ENCODE data around the gene PEMT.

Gene PEMT

GRCh38 chr17:17535957-17536356 lies 55.6 kb downstream of the PEMT start:
- DNase-seq (ENCODE audit: low read depth): no peak

- DNase-seq (ENCODE audit: low read depth): no peak
Observed at GRCh38 chr17:17533901-17534441, 57.5 kb downstream of the PEMT start.

DNA sequence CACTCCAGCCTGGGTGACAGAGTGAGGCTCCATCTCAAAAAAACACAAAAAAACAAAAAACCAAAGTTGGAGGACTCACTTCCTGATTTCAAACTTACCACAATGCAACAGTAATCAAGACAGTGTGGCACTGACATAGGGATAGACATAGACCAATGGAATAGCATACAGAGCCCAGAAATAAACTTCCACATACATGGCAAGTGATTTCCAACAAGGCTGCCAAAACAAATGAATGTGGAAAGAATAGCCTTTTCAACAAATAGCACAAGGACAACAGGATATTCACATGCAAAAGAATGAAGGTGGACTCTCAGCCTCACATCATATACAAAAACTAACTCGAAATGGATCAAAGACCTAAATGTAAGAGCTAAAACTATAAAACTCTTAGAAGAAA lies 58.5 kb downstream of the PEMT start:
- DNase-seq (ENCODE audit: low read depth): no peak

DNA sequence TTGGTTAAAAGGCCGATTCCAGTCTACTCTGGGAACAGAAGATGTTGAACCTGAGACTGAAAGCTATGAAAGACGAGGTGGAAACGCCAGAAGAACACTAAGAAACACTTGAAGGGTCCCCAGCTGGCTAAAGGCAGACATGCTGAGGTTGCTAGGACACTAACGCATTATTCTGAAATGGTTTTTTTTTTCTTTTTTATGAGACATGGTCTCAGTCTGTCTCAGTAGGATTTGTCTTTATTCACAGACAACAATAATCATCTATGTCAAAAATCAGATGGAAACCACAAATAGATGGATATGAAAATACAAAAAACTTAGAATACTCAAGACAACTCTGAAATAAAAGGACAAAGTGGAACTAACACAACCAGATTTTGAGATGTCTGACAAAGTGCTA lies 60.4 kb downstream of the PEMT start:
- DNase-seq (ENCODE audit: low read depth): no peak

GRCh38 chr17:17528696-17529652 lies 62.5 kb downstream of the PEMT start:
- DNase-seq (ENCODE audit: low read depth): no peak

- DNase-seq (ENCODE audit: low read depth): no peak
Observed at GRCh38 chr17:17527956-17528500, 63.5 kb downstream of the PEMT start.

DNA sequence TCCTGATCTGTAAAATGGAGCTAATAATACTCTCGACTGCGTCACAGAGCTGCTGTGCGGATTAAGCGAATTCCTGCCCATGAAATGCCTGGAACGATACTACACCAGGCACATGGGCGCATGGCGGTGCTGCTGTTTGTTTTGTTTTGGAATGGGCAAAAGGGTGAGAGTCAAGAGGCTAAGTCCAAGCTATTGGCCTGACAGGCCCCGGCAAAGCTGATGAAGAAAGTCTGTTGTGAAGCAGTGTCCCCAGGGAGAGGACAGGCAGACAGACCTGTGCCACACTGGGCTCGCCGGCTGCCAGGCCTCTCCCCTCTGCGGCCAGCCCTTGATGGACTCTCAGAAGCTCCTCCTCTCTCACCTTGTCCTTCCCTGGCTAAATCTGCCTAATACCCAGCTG lies 64.0 kb downstream of the PEMT start:
- DNase-seq (ENCODE audit: low read depth): no peak

DNA sequence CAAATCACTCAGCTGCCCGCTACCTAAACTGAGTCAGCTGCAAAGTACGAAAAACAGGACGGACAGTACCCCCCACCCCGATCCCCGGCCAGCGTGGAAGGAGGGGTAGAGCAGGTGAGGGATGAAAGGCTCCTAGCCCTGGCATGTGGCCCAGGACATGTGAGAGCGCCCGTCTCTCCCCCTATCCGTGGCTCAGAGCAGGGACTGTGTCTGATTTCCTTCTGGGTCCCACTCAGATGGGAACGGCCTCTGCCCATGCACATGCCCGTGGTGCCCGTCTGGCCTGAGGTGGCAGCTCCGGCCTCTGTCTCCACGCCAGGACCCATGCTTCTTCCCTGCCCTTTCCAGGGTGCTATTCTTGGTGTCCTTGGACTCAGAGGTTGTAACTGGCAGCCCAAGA lies 65.1 kb downstream of the PEMT start:
- no peak for DNase-seq (ENCODE audit: low read depth)

DNA sequence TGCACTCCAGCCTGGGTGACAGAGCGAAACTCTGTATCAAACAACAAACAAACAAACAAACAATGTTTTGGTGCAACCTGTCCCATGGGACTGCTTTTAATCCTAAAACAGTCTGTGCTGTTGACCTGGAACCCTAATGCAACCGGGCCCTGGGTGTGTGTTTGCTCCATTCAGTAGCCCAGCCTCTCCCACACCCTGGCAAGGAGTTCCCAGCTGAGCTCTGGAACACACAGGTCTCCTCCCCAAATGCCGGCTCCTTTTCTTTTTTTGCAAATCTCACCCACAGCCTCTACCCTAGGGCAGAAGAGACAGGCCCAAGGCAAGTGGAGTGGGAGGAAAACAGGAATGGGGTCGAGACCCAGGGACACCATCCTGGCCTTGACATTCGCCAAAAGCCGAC lies 65.6 kb downstream of the PEMT start:
- DNase-seq (ENCODE audit: low read depth): no peak

GRCh38 chr17:17525311-17525710 lies 66.2 kb downstream of the PEMT start:
- no peak for DNase-seq (ENCODE audit: low read depth)

GRCh38 chr17:17523731-17524490 lies 67.6 kb downstream of the PEMT start:
- no peak for DNase-seq (ENCODE audit: low read depth)

GRCh38 chr17:17523001-17523730 lies 68.3 kb downstream of the PEMT start:
- DNase-seq (ENCODE audit: low read depth): no peak

- no peak for DNase-seq (ENCODE audit: low read depth)
Observed at GRCh38 chr17:17520599-17521232, 70.8 kb downstream of the PEMT start.

DNA sequence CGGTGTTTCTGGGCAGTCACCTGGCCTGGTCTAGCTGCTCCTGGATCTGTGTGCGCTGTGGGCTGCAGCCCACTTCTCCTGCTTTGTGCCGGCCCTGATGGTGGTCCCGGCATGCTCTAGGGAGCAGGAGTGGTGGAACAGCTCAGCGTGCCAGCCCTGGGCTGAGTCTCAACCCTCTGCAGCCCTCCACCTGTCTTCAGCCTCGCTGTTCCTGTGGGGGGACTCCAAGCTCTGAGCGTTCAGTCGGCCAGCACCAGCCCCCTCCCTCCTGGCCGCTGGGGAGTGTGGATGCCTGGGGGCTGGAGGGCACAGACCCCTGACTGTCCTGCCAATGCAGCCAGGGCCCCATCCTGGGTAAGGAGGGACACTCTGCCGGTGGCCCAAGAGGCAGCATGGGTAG lies 71.6 kb downstream of the PEMT start:
- no peak for DNase-seq (ENCODE audit: low read depth)

GRCh38 chr17:17518951-17519350 lies 72.6 kb downstream of the PEMT start:
- no peak for DNase-seq (ENCODE audit: low read depth)

GRCh38 chr17:17518014-17518413 lies 73.5 kb downstream of the PEMT start:
- DNase-seq (ENCODE audit: low read depth): no peak

GRCh38 chr17:17516941-17517720 lies 74.4 kb downstream of the PEMT start:
- DNase-seq (ENCODE audit: low read depth): no peak

DNA sequence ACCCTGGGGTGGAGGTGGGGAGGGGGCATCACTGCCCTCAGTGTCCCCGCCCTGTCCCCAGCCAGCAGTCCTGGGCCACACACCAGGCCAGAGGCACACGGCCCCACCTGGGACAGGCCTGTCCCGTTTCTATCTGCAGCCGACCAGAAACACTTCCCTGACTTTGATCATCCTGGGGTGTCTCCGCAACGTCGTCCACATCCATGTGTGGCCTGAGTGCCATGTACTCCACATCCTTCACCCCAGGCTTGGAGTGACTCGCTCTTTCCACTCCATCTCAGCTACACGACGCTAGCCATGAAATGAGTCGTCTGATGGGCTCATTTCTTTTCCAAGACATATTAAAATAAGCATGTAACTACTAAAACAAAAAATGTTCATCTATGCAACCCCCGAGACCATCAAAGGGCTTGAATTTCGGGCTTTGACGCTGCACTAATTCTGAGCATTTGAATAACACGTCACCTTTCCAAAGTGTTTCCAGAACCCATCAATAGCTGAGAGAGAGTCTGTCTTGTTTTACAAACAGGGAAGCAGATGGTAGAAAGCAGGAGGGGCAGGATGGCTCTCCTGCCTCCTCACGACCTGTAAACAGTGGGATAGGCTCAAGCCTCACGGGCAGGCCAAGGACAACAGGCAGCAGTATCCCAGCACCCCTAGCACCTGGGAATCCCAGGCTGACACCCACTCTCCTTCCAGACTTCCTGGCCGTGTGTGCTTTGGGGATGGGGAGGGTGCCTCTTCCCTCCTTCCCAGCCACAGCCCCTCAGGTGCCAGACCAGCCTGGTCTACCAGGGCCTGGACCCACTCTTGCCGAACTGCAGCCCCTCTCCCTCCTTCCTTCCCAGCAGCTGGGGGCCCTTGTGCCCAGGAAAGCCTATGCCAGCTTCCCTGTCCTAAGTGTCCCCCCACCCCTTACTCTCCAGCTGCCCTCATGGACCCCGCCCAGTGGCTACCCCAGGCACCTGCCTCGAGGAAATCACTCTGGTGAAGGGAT lies 75.3 kb downstream of the PEMT start:
- peak; percentile 58 for DNase-seq (ENCODE audit: low read depth)
